Daoy (cell line): ENCODE results near the gene SCN8A. TPM values are rescaled to one million over a fixed set of nuclear protein-coding genes. Genes with fewer than 3 reads are reported as not detected.
"Not testable (repeated sequence)": the region's sequence is repeated elsewhere in the genome, so short reads cannot be mapped to it uniquely, and the experiment has no call there.

Experiments used
- DNase-seq: peaks from one replicate; pipeline ENCODE4 v3.0.0-alpha.2; 2015; ENCODE audit warnings: low read depth
- total RNA-seq: library from RNA; depleted of rRNA; stranded (reverse); fragments of >200 nt; shearing (Covaris generic); gene quantifications from 2 replicates; pipeline ENCODE4 v1.2.3, GENCODE V29; 2014

The SCN8A gene
- total RNA-seq, 1 experiment from 2014 or later, result 3.0 TPM

DNA sequence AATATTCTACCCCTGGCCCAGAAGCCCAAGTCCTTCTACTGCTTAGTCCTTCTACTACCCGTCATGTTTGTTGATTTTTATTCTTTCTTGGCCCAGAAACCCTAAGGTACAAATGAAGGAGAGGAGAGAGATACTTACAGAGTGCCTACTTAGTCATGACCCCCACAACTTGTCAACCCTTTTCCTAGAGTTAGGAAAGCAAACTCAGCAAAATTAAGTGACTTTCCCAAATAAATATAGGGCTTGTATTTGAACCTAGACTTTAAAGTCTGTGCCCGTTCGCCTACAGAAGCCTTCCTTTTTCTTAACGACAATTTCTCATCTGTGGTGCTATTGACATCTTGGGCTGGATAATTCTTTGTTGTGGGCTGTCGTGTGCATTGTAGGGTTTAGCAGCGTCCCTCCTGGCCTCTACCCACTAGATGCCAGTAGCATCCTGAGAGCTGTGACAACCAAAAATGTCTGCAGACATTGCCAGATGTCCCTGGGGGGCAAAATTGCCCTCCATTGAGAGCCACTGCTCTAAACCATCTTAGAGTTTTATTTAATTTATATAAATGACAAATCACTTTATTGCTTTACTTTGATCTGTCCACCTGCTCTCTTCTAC, 175.1 kb downstream of the SCN8A start:
- DNase-seq, result no peak

DNA sequence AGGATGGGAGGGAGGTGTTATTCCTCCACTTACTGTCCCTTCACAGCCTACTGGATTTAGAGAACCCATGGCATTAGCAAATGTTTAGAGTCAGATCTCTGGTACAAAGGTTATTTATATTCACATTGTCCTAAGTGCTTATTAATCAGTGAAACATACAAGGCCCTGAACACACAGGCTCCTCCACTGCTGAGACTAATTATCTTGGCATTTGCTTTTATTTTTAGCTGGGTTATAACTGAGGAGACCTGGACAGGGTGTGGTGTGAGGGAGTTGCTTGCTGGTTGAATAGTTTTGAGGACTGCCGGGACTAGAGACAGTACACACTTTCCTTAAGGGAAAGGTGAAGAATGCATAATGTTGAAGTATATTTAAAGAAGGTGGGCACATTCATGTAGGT, 180.0 kb downstream of the SCN8A start:
- DNase-seq, result no peak

DNA sequence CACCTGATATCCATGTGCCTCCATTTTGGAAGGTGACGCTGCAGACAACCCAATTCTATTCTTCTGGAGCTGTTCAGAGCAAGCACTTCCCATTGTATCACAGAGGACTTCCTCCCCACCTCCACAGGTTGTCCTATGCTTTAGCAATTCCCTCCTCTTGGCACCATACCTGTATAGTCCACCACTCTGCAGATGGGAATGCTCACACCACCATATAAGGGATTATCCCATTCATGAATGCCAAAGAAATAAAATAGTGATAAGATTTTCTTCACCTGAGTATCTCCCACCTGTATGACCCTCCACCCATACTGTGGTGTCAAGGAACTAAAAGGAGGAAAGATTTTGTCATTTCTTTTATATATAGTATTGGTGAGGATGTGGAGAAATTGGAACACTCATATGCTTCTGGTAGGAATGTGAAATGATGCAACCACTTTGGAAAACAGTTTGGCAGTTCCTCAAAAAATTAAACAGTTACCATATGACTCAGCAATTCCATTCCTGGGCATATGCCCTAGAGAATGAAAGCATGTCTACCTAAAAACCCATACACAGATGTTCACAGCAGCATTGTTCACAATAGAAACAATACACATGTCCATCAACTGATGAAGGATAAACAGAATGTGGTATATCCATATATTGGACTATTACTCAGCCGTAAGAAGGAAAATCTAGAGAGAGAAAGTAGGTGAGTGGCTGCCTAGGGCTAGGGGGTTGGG, 182.3 kb downstream of the SCN8A start:
- peak; percentile 13 for DNase-seq

DNA sequence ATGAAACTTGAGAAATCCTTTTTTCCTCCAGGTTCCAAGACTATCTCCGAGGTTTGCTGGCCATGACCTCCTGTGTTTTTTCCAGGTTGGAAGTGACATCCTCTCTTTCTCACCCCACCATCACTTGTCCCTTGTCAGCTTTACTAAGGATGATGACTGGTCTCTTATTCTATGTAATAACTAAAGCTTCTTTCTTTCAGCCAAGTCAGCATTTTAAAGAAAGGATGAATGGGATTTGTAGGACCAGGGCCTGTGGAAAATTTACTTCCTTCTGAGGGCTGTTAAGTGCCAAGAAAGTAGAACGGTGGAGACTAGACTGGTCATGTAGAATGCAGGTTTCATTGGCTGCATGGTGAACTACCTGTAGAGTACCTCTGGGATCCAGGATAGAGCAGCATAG, 183.9 kb downstream of the SCN8A start:
- no peak for DNase-seq

DNA sequence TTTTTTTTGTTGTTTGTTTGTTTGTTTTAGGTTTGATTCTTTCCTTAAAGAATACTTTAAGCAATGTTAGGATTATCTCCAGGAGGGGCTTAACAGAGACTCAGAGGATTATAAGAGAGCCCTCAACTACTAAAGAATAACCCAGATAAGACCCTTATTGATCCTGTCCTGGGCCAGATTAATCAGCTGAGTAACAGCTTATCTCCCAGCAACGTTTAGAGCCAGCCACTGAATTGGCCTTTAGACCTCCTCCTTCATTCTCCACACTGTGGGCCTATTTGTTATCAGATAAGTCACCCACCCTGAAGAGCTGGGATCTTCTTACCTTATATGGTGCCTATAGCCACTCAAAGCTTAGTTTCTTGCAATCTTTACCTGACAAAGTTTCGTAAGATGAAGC, 186.4 kb downstream of the SCN8A start:
- no peak for DNase-seq

DNA sequence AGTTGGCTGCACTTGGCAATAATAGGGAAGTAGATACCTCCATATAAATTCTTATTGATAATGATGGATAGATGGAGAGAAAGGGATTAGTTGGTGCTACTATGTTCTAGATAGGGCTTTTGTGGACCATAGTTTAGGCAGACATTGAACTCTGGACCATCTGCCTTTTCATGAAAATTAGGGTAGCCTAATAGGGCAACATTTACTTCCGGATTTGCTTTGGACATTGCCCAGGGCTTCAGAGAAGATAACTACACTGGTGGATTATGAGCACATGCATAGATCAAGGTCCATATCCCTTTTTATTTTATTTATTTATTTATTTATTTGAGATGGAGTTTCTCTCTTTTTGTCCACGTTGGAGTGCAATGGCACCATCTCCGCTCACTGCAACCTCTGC, 186.9 kb downstream of the SCN8A start:
- DNase-seq, result no peak

DNA sequence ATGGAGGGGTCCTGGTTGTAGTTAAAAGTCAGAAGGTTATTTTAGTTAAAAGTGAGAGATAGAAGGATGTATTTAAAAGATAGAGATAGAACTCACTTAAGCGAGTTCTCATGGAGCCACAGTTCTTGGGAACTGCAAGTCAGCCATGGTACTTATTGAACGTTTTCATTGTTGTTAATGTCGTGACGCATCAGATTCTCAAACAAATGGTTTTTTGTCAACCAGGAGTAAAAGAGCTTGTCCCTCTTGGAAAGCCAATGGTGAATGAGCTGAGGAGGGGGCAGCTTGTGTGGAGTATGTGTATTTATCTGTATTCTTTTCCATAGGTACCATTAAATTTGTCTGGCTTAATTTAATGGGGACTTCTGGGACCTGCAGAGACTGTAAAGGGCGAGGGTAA, 188.8 kb downstream of the SCN8A start:
- no peak for DNase-seq

DNA sequence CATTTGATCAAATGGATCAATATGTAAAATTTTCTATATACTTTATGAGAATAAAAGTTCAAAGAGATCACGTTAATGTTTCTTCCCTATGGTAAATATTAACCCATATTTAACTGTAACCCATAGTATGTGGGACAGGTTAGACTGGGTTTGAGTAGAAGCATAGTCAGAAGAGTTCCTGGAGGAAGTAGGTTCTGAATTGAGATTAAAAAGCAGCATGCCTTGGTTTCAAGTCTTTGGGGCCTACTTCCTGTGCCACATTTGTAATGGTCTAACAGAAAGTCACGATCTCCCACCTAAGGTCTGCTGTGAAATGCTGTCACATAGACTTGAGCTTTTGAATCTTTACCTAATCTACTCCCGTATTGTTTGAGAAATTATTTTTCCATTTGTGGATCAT, 193.7 kb downstream of the SCN8A start:
- DNase-seq, result no peak

DNA sequence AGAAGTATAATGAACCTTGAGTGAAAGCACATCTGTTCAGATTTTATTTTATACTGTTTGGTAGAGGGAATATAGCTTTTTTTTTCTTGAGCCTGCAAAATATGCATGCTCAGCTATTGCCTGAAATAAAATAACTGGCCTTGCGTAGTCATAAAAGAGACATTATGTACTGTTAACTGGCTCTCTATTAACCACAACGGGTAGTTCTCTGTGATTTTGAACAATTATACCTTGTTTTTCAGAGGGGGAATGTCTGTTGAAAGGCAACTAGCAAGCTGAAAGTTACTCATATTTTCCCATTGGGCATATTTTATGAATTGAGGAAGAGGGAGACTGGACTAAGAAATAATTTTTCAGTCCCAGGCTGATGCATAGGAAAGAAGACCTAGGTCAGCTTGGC, 194.9 kb downstream of the SCN8A start:
- DNase-seq, result no peak

DNA sequence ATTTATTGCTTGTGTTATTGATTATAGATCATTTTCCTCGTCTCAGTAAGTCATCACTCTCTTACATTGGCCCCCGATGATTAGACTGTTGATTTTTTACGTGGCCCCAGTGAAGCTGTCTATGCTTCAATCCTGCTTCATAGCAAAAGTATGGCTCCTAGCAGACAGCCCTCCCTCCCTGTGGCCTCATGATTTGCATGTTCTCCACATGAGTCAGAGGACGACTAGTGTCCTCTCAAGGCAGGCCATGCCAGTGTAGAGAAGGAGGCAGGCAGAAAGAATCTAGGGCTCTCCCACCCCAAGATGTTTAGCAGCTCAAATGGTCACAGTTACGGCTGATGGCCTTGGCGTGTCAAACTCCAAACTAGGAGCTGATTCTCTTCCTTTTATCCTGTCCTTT, 197.8 kb downstream of the SCN8A start:
- DNase-seq, result peak; percentile 62

DNA sequence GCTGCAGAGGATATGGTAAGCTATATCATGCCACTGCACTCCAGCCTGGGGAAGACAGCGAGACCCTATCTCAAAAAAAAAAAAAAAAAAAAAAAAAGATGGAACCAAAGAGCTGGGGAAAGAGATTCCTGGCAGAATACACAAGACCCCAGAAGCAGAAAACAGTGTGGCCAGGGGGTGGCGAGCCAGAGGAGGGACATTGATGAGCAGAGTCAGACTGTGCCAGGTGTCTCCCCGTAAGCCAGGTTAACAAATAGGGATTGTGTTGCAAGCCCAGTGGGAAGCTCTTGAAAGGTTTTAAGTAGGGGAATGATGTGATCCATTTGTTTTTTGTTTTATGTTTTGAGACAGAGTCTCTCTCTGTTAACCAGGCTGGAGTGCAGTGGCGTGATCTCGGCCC, 201.4 kb downstream of the SCN8A start:
- no peak for DNase-seq

DNA sequence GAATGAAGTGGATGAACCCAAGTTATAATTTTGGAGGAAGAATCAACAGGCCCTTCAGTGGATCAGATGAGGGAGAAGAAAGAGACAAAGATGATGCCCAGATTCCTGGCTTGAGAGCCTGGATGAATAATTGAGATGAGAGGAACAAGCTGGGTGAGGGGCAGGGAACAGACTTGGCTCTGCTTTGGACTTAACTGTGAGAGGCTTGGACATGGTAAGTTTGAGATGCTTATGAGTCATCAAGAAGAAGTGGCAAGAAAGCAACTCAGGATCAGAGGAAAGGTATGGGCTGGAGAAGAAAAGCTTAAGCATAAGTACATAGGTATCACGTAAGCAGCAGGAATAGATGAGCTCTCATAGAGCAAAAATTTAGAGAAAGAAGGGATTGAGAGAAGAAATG, 202.2 kb downstream of the SCN8A start:
- no peak for DNase-seq

DNA sequence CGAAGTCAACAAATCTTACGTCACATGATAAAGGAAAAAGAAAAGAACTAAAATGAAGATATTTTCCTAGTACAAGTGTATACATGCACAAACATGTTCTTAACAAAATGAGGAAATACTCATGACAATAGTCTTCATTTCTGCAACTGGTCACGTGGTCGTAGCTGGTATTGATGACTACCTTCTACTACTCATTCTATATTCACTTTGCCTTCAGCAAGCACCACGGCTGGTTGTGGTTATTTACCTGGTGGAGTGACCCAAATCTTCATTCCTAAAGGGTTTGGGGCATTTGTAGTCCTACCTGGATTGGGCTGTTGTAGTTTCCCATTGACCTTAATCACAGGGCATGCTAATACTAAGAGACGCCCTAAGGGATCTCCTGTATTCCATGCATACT, 206.3 kb downstream of the SCN8A start:
- no peak for DNase-seq

DNA sequence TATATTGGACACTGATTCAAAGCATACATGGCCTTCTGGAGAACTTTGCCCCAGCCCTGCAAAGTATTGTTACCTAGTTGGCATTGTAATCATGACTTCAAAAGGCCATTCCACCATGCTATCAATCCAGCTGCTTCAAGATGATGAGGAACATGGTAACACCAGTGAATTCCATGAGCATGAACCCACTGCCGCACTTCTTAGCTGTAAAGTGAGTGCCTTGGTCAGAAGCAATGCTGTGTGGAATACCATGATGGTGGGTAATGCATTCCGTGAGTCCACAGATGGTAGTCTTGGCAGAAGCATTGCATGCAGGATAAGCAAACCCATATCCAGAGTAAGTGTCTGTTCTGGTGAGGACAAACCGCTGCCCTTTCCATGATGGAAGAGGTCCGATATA, 207.0 kb downstream of the SCN8A start:
- DNase-seq, result not testable (repeated sequence)

DNA sequence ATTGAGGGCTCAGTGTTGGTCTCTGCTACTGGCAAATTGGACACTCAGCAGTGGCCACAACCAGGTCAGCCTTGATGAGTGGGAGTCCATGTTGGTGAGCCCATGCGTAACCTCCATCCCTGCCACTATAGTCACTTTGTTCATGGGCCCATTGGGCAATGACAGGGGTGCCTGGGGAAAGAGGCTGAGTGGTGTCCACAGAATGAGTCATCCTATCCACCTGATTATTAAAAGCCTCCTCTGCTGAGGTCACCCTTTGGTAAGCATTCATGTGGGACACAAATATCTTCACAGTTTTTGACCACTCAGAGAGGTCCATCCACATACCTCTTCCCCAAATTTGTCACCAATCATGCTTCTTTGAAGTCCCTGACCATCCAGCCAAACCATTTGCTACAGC, 207.5 kb downstream of the SCN8A start:
- no peak for DNase-seq

DNA sequence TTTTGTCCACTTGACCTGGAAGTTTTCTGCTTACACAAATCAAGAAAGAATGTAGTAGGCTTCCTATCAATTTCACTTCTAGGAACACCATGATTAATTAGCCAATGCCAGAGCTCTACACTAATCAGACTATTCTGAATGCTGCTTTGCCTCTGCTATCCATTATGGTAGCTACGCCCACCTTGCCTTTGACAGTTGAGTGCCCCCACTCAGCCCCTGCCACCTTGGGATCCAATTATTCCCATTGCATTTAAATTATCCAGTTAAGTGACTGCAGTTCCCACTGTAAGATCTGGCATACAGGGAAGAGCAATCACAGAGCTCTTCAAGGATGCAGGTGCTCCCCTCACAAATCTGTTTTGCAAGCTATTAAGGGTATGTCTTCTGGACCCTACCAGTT, 210.0 kb downstream of the SCN8A start:
- no peak for DNase-seq

DNA sequence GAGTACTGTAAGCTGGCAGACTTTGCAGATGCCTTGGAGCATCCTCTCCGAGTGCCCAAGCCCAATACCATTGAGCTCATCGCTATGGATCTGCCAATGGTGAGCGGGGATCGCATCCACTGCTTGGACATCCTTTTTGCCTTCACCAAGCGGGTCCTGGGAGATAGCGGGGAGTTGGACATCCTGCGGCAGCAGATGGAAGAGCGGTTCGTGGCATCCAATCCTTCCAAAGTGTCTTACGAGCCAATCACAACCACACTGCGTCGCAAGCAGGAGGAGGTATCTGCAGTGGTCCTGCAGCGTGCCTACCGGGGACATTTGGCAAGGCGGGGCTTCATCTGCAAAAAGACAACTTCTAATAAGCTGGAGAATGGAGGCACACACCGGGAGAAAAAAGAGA, 215.9 kb downstream of the SCN8A start:
- no peak for DNase-seq

DNA sequence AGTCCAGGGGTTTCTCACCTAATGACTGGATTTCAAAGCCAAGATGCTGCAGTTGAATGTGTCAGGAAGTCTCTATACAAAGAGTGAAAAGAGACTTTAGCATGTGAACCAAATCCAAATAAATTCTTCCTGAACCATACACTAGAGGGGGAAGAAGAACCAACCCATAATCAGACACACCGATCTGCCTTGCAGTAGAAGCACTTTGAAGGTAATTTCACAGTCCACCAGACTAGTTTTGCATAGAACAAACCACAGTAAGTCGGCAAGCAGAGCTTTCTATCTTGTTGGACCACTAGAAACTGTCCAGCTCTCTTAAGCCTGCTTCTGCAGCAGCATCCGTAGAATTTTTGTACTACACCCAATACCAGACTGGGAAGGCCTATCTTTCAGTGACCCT, 218.2 kb downstream of the SCN8A start:
- no peak for DNase-seq

DNA sequence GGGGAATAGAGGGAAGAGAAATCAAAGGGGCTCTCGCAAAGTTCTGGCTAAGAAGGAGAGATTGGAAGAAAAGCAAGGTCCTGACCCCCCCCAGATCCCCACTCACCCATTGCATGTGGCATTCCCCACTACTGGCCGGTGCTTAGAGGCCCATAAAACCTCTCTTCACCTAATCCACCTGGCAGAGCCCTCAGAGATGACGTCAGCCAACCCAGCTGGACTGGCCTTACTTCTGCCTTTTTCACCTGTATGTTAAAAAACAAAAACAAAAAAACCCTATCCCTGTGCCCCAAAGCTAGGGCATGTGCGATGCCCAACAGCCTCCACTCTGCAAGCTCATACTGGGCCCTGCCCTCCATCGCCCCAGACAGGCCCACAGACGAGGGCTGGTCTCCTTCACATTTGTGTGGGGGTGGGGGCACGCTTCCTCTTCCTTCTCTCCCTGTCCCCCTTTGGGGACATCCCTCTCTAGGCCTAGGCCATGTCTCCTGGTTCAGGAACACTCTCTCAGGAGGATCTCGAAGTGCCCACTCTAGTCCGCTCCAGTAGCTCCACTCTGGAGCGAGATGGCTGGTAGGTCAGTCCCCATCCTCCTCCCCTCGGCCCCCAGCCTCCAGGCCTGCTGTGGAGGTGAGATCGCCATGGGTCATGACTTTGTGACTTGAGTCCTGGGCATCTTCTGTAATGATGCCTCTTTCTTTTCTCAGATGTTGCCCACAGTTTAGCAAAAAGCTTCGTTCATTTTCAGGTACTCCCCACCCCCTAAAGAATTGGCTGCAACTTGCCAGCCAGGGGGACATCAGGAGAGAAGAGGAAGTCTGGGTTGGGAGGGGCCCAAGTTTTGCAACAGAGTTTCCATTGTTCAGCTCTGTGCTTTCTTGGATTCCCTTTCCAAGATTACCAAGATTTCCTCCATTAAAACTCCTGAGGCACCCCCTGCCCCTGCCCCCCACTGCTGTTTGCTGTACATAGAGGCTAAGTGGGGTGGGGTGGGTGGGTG, 220.5 kb downstream of the SCN8A start:
- no peak for DNase-seq

DNA sequence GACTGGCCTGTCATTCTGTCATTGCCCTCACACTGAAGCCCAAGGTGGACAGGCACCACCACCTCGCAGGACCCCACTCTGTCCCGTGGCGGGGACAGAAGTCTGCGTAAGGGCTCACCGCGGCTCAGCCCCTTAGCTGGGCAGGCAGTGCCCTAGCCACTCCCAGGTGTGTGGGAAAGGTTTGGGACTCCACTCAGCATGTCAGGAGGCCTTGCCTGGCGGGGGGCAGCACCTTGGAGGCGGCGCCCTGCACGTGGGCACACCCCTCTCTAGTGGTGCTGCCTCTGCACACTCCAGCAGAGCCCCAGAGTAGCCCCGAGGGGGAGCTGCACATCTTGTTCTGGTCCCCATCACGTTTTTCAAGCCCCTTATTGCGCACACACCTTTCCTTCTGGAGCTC, 221.8 kb downstream of the SCN8A start:
- DNase-seq, result no peak

DNA sequence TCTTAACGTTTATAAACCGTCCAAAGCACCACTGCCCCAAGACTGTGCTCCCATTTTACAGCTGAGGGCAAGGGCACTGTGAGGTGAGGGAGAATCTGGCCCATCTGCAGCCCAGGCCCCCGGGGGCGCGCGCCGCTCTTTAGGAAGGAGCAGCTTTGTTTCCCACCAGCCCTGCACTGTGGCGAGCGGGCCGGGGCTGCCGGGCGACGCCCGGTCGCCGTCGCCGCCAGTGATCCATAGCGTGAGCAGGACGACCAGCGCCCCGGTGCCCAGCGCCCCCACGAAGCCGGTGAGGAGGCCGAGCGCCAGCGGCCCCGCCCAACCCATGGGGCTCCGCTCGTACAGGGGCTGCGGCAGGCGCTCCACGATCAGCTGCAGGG, 222.9 kb downstream of the SCN8A start:
- no peak for DNase-seq

DNA sequence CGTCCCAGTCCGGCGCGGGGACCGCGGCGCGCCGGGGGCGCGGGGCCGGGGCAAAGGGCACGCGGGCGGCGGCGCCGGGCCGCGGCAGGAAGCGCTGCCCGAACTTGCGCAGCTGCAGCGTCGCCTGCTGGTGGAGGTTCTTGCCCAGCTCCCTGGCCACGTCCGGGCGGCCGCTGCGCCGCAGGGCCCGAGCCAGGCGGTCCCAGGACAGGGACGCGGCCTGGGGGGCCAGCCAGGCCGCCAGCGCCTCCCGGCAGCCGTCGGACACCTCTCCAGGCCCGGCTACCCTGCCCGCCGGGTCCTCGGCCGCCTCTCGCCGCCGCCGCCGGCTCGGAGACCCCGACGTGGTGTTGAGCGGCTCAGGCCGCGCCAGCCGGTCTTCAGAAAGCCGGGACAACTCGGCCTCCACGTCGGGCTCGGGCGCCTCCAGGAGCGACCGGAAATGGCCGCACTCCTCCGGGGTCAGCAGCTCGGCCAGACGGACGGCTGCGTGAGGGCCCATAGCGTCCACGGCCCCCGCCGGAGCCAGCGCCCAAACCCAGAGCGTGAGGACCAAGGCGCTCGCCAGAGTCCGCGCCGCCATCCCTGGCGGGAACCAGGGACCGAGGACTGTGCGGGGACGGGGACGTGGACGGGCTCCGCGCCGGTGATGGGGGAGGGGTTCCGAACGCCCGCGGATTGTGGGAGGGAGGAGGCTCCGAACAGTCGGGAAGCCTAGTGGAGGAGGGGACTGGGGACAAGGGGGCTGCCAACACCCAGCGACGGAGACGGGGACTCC, 223.5 kb downstream of the SCN8A start:
- DNase-seq, result peak; percentile 86
